ENCODE results near the gene SLC6A11.
A peak's percentile ranks its signal among the peaks of the same experiment; 100 is the strongest.

The SLC6A11 gene

GRCh38 chr3:10929978-10930665 is 114.1 kb downstream of the SLC6A11 start:
- no peak for TF ChIP-seq CTCF (conservative IDR thresholded peaks at IDR 0.05; ENCODE audit: low read length)
- DNase-seq (ENCODE audit: low read depth): no peak
- no peak overlapping the region for H3K4me3 ChIP-seq (ENCODE audit: low read length)

- DNase-seq (ENCODE audit: low read depth): no peak
- H3K4me3 ChIP-seq (ENCODE audit: low read length): no peak overlapping the region
- no peak for TF ChIP-seq CTCF (conservative IDR thresholded peaks at IDR 0.05; ENCODE audit: low read length)
Observed at GRCh38 chr3:10930666-10931040, 114.6 kb downstream of the SLC6A11 start.

GRCh38 chr3:10932596-10932995 is 116.6 kb downstream of the SLC6A11 start:
- no peak for TF ChIP-seq CTCF (conservative IDR thresholded peaks at IDR 0.05; ENCODE audit: low read length)
- no peak overlapping the region for H3K4me3 ChIP-seq (ENCODE audit: low read length)
- DNase-seq (ENCODE audit: low read depth): no peak

GRCh38 chr3:10933021-10933420 is 117.0 kb downstream of the SLC6A11 start:
- H3K4me3 ChIP-seq (ENCODE audit: low read length): no peak overlapping the region
- TF ChIP-seq CTCF (conservative IDR thresholded peaks at IDR 0.05; ENCODE audit: low read length): no peak
- no peak for DNase-seq (ENCODE audit: low read depth)

GRCh38 chr3:10933470-10933804 is 117.4 kb downstream of the SLC6A11 start:
- no peak for DNase-seq (ENCODE audit: low read depth)
- no peak for TF ChIP-seq CTCF (conservative IDR thresholded peaks at IDR 0.05; ENCODE audit: low read length)
- H3K4me3 ChIP-seq (ENCODE audit: low read length): no peak overlapping the region

- TF ChIP-seq CTCF (conservative IDR thresholded peaks at IDR 0.05; ENCODE audit: low read length): no peak
- peak; percentile 16 for DNase-seq (ENCODE audit: low read depth)
- H3K4me3 ChIP-seq (ENCODE audit: low read length): no peak overlapping the region
Observed at GRCh38 chr3:10933805-10934481, 117.9 kb downstream of the SLC6A11 start.

GRCh38 chr3:10935028-10935427 is 119.0 kb downstream of the SLC6A11 start:
- no peak overlapping the region for H3K4me3 ChIP-seq (ENCODE audit: low read length)
- no peak for DNase-seq (ENCODE audit: low read depth)
- no peak for TF ChIP-seq CTCF (conservative IDR thresholded peaks at IDR 0.05; ENCODE audit: low read length)

Measured in AG10803 (cell line).